HUES48 (cell line): ENCODE results near the gene SYT10.
"Not testable (repeated sequence)": the region's sequence is repeated elsewhere in the genome, so short reads cannot be mapped to it uniquely, and the experiment has no call there.

Experiments
- H3K27ac ChIP-seq: one replicate; pipeline ENCODE4 v1.7.0; 2013; ENCODE audit warnings: low read depth, low read length, inconsistent platforms
- H3K27me3 ChIP-seq: 2 replicates; pipeline ENCODE4 v1.6.1; 2013; ENCODE audit warnings: mild to moderate bottlenecking, low read length; ENCODE audit not compliant: control insufficient read depth, insufficient read depth
- H3K36me3 ChIP-seq: 2 replicates; pipeline ENCODE4 v1.6.1; 2013; ENCODE audit warnings: low read length; ENCODE audit not compliant: control insufficient read depth, insufficient read depth
- H3K4me1 ChIP-seq: 2 replicates; pipeline ENCODE4 v1.6.1; 2013; ENCODE audit warnings: mild to moderate bottlenecking, low read length; ENCODE audit not compliant: control insufficient read depth, insufficient read depth
- H3K4me3 ChIP-seq: 2 replicates; pipeline ENCODE4 v1.5.1; 2013; ENCODE audit warnings: mild to moderate bottlenecking, low read depth, low read length
- H3K9ac ChIP-seq: 2 replicates; pipeline ENCODE4 v1.6.1; 2013; ENCODE audit warnings: mild to moderate bottlenecking, low read depth, low read length, moderate library complexity
- H3K9me3 ChIP-seq: 2 replicates; pipeline ENCODE4 v1.6.1; 2013; ENCODE audit warnings: low read length; ENCODE audit not compliant: control insufficient read depth, insufficient read depth

The SYT10 gene

DNA sequence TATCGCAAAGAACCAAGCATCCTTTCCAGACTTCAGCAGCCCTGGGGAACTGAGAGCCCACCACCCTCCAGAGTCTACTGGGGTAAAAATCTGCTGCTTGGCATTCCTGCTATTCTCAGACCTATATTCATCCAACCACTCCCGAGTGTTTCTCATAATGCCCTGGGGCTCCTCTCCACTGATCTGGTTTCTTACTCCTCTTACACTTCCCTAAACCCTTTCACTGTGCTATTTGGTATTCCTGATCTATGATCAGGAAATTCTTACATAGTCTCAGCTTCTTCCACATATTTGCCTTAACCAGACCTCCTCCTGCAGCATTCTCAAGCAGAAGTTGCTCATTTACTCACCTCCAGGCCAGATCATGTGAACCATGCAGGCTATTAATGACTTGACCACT, 82.4 kb downstream of the SYT10 start:
- Histone ChIP-seq H3K36me3 (no peaks in the 10 kb centered on the region), H3K27me3 (no peaks in the 10 kb centered on the region), H3K9me3 (no peaks in the 10 kb centered on the region), H3K4me1 (peaks cover 4% of the 10 kb centered on the region; the same call in 1 of the 2 replicates), H3K4me3 (no peak overlapping the region), H3K9ac (no peak overlapping the region), H3K27ac (no peak overlapping the region)

- H3K4me1 ChIP-seq, result no peaks in the 10 kb centered on the region
Measured at GRCh38 chr12:33349791-33350190, 89.8 kb downstream of the SYT10 start.

GRCh38 chr12:33331961-33332398, 107.6 kb downstream of the SYT10 start:
- not testable (repeated sequence) for H3K36me3 ChIP-seq, H3K9ac ChIP-seq, H3K9me3 ChIP-seq, H3K27ac ChIP-seq, H3K4me1 ChIP-seq, H3K4me3 ChIP-seq, H3K27me3 ChIP-seq

More at GRCh38 chr12:33349791-33350190, 89.8 kb downstream of the SYT10 start:
- Histone ChIP-seq H3K36me3 (no peaks in the 10 kb centered on the region), H3K27me3 (no peaks in the 10 kb centered on the region), H3K9ac (no peak overlapping the region), H3K27ac (no peak overlapping the region), H3K4me3 (no peak overlapping the region), H3K9me3 (0 out of 2 replicates have a peak, but pooled peaks cover 8% of the 10 kb centered on the region)

- H3K27ac ChIP-seq, result no peak overlapping the region
- no peak overlapping the region for H3K9ac ChIP-seq
- H3K4me1 ChIP-seq, result 0 out of 2 replicates have a peak, but pooled peaks cover 5% of the 10 kb centered on the region
- H3K27me3 ChIP-seq, result no peaks in the 10 kb centered on the region
- H3K36me3 ChIP-seq, result no peaks in the 10 kb centered on the region
- H3K9me3 ChIP-seq, result no peaks in the 10 kb centered on the region
- no peak overlapping the region for H3K4me3 ChIP-seq
Measured at GRCh38 chr12:33330940-33331339, 108.7 kb downstream of the SYT10 start.
